Astrocyte of the spinal cord (primary cell): Measurements from ENCODE around the gene LGALS1.

ENCODE experiments used
- DNase-seq: peaks from one replicate; pipeline ENCODE4 v3.0.0; 2011; ENCODE audit warnings: low read depth, low spot score
- H3K4me3 ChIP-seq: 2 replicates; pipeline ENCODE4 v1.5.1; 2011; ENCODE audit warnings: low read depth, mild to moderate bottlenecking, low read length, moderate library complexity
- in situ Hi-C: cut with HindIII; loops from 2 replicates; pipeline ENCODE4 v1.10.0; 2017; ENCODE audit warnings: low sequenced_read_pairs
- TF ChIP-seq, protein P1 (sequence below): IDR thresholded peaks from 2 replicates; pipeline ENCODE4 v1.5.1; 2012; ENCODE audit warnings: low read depth, mild to moderate bottlenecking, low read length, inconsistent platforms

Gene LGALS1

DNA sequence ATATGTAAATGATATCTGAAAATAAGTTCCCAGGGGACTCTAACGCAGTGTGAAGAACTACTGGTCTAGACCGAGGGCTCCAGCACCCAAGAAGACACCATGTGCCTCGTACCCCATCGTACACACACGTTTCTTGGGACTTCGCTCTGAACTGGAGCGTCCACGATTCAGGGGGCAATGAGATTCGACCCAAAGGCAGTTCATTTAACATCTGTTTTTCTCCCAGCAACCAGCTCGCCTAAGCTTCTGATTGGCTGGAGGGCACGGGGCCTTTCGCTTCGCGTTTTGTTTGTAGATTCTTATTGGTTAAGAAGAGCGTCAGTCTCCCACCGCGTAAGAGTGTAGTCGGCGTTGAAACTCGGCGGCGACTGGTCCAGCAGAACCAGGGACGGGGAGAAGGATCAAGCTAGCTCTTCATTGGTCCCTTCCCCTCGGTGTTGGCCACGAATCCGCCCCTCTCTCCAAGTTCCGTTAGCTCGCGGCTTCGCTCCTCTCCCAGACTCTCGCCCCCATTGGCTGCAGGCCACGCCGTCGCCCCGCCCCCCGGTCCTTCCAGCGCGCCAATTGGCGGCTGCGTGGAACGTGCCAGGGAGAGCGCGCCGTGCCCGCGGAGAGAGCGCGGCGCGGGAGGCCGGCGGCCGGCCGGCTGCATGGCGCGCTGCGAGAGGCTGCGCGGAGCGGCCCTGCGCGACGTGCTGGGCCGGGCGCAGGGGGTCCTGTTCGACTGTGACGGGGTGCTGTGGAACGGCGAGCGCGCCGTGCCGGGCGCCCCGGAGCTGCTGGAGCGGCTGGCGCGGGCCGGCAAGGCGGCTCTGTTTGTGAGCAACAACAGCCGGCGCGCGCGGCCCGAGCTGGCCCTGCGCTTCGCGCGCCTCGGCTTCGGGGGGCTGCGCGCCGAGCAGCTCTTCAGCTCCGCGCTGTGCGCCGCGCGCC, 17.0 kb upstream of the LGALS1 start, which contains the start of gene PDXP:
TSS of gene PDXP (plus strand) at position 591 of the 933 bp plus-strand sequence. CDS start at position 651, 60 bp downstream.
- peak within 1 kb of the TSS; percentile 72 for H3K4me3 ChIP-seq
- in situ Hi-C loops = no loop called here
- TF ChIP-seq, protein P1, sequence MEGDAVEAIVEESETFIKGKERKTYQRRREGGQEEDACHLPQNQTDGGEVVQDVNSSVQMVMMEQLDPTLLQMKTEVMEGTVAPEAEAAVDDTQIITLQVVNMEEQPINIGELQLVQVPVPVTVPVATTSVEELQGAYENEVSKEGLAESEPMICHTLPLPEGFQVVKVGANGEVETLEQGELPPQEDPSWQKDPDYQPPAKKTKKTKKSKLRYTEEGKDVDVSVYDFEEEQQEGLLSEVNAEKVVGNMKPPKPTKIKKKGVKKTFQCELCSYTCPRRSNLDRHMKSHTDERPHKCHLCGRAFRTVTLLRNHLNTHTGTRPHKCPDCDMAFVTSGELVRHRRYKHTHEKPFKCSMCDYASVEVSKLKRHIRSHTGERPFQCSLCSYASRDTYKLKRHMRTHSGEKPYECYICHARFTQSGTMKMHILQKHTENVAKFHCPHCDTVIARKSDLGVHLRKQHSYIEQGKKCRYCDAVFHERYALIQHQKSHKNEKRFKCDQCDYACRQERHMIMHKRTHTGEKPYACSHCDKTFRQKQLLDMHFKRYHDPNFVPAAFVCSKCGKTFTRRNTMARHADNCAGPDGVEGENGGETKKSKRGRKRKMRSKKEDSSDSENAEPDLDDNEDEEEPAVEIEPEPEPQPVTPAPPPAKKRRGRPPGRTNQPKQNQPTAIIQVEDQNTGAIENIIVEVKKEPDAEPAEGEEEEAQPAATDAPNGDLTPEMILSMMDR = no peak
- DNase-seq = peak; percentile 100

DNA sequence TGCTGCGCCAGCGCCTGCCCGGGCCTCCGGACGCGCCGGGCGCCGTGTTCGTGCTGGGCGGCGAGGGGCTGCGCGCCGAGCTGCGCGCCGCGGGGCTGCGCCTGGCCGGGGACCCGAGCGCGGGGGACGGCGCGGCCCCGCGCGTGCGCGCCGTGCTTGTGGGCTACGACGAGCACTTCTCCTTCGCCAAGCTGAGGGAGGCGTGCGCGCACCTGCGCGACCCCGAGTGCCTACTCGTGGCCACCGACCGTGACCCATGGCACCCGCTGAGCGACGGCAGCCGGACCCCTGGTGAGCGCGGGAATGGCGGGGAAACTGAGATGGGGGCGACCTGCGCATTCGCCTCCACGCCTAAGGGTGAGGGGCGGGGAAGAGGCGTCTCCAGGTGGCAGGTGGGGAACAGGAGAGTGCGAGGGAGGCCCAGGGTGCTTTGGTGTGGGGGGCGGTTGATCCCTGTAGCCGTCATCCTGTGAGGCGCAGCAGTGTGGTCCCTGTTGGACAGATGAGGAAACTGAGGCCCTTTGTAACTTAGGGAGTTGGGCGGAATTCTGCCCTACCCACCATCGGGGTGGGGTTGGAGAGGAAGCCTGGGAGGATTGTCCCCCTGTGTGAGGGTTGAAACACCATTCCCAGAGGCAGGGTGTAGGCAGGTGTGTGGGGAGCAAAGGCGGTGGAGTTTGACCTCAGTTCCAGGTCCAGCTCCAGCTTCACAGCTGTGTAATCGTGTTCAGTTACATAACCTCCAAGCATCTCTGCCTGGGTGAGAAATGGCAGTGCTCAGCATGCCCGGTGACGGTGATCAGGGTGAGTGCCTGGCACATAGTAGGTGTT, 16.2 kb upstream of the LGALS1 start:
- TF ChIP-seq, protein P1 = no peak
- in situ Hi-C loops = no loop called here
- no peak for DNase-seq
- peak overlapping the region; percentile 72 for H3K4me3 ChIP-seq

DNA sequence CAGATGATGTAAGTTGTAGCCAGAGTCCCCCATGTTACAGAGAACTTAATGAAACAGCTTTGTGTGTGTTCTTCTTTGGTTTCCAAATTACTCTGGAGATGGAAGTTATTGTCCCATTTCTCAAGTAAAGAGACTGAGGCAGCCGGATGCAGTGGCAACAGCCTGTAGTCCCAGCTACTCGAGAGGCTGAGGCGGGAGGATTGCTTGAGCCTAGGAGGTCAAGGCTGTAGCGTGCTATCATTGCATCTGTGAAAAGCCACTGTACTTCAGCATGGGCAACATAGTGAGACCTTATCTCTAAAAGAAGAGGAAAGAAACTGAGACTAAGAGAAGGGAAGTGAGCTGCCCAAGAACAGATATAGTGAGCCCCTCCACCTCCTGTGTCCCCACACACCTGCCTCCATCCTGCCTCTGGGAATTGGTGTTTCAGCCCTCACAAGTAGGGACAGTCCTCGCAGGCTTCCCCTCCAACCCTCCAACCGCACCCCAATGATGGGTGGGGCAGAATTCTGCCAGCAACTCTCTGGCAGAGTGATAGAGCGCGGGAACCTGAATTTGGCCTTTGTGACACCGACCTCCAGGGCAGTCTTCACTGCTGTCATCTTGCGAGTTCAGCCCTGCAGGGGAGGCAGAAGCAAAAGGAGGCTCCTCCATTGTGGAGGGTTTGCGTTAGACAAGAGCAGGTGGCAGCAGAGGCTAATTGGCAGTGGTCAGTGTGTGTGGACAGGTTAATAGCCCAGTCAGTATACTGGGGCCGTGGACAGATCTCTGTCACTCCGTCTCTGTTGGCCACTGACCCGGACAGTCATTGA, 15.3 kb upstream of the LGALS1 start:
- H3K4me3 ChIP-seq = peak overlapping the region; percentile 72
- TF ChIP-seq, protein P1 = no peak
- in situ Hi-C loops = no loop called here
- no peak for DNase-seq

DNA sequence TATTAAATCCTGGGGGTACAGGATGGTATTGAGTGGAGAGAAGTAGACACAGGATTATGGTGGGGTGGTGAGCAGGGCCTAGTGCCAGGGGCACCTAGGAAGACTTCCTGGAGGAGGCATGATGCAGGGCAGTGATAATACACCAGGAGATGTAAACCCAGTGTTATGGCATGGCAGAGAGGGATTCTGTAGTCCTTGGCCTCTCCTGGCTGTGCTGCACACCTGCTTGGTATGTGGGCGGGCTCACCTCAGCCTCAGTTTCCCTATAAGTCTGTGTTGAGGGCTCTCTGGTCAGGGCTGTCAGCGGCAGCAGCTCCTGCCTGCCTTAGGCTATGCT, 14.8 kb upstream of the LGALS1 start:
- H3K4me3 ChIP-seq = no peak overlapping the region
- DNase-seq = no peak
- TF ChIP-seq, protein P1 = no peak
- in situ Hi-C loops = no loop called here

DNA sequence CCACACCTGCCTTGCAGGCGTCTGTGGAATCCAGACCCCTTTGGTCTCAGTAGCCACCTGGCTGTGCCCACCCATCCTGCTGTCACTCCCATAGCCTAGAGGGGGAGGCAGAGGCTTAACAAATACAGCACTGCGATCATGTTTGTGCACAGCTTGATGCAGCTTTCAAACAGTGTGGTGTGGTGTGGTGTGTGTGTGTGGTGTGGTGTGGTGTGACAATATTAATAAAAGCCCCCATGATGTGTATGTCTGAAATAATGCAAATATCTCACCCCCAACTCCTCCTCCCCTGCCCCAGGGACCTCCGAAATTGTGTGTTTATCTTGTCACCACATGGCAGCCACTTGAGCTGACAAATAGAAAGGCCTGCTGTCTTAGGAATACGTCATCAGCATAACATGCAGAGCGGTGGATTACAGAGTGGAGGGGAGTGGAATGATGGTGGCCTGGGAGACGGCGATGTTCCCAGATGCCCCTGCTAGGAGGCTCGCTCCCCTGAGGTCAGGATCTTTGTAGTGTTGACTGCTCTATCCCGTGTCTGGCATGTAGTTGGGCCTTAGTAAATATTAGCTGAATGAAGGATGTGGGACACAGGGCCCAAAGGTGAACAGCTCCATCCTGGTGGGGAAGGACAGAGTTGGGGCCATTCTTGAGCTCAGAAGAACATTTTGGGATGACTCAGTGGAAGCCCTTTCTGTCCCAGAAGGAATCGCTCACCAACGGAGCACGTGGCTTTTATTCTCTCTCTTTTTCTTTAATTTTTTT, 14.1 kb upstream of the LGALS1 start:
- TF ChIP-seq, protein P1 = peak; percentile 70
- in situ Hi-C loops = no loop called here

More for the DNA sequence above, 14.1 kb upstream of the LGALS1 start:
- peak; percentile 77 for DNase-seq
- H3K4me3 ChIP-seq = no peak overlapping the region
